GM18517 (cell line): ENCODE data around the gene SETD1A.

Experiments used
- ATAC-seq: cut with Tn5 transposase; IDR thresholded peaks from one replicate; pipeline ENCODE4 v1.9.1; 2021; ENCODE audit warnings: mild to moderate bottlenecking, moderate library complexity; ENCODE audit not compliant: unreplicated experiment

The SETD1A gene

DNA sequence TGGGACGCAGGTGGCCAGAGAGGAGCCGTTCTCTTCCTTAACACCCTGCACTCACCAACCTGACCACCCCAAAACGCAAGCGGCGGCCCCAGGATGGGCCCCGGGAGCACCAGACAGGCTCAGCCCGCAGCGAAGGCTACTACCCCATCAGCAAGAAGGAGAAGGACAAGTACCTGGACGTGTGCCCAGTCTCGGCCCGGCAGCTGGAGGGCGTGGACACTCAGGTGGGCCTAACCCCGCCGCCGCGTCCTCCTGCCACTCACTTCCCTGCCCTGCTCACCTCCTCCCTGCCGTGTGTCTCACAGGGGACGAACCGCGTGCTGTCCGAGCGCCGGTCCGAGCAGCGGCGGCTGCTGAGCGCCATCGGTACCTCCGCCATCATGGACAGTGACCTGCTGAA, 22.9 kb downstream of the SETD1A start:
- ATAC-seq = no peak

GRCh38 chr16:30980959-30981358, 23.4 kb downstream of the SETD1A start:
- ATAC-seq = no peak

DNA sequence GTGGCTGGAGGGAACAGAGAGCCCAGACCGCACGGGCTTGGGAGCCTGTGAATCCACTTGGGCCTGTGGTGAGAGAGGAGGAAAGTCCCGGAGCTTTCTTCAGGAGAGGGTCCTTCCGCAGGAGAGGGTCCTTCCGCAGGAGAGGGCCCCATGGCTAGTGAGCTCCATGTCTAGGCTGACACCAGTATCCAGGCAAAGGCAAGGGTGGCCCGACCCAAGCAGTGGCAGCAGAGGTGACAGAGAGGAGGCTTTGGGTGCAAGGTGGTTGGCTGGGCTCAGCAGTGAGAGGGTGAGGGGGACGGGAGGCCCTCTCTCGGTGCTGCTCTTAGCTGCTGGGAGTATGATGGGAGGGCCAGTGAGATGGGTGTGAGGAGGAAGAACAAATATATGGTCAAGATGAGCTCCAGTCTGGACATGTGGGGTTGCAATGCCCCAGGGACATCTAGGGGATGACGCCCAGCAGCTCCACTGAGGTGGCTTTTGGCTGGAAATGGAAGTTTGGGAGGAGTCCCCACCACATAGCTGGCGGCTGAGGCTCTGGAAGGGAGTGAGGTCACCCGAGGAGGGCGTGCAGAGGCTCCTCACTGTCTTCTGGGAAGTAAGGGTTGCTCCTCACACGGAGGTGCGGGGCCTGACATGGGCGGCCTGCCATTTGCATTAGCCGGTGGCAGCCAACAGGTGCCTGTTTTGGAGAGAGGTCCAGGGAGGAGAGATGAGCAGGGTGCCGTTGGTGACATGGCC, 25.2 kb downstream of the SETD1A start:
- no peak for ATAC-seq

- no peak for ATAC-seq
These were observed 25.8 kb downstream of the SETD1A start for GRCh38 chr16:30983289-30983889.

DNA sequence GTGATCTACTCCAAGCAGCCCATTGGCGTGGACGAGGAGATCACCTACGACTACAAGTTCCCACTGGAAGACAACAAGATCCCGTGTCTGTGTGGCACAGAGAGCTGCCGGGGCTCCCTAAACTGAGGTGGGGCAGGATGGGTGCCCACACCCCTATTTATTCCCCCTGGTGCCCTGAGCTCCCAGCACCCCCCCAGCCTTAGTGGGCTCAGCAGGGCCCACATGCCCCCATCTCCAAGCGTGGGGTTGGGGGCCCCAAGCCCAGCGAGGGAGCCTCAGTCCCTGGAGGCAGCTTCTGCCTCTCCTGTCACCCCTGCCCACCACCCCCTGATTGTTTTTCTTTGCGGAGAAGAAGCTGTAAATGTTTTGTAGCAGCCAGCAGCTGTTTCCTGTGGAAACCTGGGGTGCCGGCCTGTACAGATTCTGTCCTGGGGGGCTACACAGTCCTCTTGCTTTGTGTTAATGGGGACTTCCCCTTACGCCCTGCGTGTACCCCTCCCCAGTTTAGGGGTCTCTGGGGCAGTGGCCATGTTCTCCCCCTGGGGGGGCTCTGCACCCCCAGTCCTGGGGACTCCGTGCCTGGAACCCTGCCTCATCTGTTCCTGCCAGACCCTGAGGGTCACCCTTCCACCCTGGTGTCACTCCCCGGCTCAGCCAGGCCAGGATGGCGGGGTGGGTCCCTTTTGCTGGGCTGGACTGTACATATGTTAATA, 26.5 kb downstream of the SETD1A start:
- ATAC-seq = no peak

GRCh38 chr16:30984669-30985400, 27.3 kb downstream of the SETD1A start, which contains the start of gene HSD3B7:
Gene HSD3B7 (plus strand): TSS chr16:30985207. CDS start chr16:30985659, 452 bp downstream.
- ATAC-seq = no peak

- ATAC-seq = no peak
These were observed 28.0 kb downstream of the SETD1A start for GRCh38 chr16:30985401-30986128.

- no peak for ATAC-seq
These were observed 28.8 kb downstream of the SETD1A start for GRCh38 chr16:30986129-30986991.

DNA sequence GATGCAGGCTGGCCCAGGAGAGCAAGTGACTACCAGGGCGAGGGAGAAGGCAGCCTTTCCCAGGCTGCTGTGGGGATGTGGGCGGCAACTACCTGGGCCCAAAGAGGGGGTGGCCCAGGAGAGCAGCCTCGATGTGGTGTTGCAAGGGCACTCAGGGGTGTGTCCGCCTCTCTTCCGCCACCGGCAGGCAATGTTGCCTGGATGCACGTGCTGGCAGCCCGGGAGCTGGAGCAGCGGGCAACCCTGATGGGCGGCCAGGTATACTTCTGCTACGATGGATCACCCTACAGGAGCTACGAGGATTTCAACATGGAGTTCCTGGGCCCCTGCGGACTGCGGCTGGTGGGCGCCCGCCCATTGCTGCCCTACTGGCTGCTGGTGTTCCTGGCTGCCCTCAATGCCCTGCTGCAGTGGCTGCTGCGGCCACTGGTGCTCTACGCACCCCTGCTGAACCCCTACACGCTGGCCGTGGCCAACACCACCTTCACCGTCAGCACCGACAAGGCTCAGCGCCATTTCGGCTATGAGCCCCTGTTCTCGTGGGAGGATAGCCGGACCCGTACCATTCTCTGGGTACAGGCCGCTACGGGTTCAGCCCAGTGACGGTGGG, 30.1 kb downstream of the SETD1A start:
- no peak for ATAC-seq

- no peak for ATAC-seq
These were observed 32.0 kb downstream of the SETD1A start for GRCh38 chr16:30989469-30990047.

GRCh38 chr16:30990105-30990504, 32.6 kb downstream of the SETD1A start:
- no peak for ATAC-seq

GRCh38 chr16:30991052-30991451, 33.5 kb downstream of the SETD1A start:
- ATAC-seq = no peak

DNA sequence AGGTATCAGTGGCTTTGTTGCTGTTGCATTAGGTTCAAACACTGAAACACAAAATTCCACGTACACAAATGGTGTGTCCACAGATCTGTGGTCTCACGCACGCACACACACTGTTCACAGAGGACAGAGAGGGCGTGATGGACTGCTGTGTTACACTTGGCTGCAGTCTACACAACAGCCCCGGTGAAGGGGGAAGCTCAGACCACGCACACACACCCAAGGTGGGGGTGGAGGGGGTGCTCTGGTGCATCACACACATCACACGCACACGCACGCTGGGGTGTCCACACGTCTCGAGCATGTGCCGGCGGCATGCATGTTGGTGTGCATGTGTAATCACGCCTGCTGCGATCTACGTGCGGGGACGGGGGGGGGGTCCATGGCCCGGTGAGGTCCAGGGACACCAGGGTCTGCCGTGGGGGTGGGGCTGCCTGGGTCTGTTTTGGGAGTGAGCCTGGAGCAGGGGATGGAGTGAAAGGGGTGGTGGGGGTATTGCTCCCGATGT, 34.8 kb downstream of the SETD1A start:
- ATAC-seq = no peak

DNA sequence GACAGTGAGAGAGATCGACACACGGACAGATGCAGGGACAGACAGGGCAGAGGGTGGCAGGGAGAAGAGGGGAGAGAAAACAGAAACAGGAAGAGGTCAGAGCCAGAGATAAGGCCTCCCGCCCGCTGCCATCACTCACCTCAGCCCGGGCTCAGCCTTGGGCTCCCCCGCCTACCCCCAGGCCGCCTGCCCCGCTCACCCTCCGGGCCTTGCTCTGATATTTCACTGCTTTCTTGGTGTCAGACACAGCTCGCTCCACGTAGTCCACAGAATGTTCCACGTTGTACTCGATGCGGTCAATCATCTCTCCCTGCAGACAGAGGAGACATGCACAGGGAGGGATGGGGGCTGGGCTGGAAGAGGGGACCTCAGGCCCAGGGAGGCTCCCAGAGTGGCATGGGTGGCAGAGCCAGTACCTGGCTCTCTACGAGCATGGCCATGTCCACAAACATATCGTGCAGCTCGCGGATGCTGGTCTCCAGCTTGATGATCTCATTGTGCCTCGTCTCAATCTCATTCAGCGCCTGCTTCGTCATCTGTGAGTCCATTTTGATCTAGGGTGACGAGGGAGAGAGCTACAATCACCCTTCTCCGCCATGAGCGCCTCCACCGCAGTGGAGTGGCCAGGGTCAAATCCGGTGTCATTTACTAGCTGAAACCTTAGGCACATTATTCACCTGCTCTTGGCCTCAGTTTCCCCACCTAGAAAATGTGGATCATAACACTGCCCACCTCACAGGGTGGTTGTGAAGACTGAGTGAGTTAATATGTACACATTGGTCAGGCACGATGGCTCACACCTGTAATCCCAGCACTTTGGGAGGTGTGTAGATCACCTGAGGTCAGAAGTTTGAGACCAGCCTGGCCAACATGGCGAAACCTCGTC, 35.6 kb downstream of the SETD1A start:
- ATAC-seq = no peak

GRCh38 chr16:30995927-30996323, 38.4 kb downstream of the SETD1A start:
- no peak for ATAC-seq

- ATAC-seq = no peak
These were observed 38.9 kb downstream of the SETD1A start for GRCh38 chr16:30996324-30996984.
